H1 (cell line): ENCODE results near the gene PROX2. TPM values are rescaled to one million over a fixed set of nuclear protein-coding genes. Genes with fewer than 3 reads are reported as not detected.

ENCODE experiments used
- CTCF ChIA-PET: fragments of 300-600 bp; sonication (Branson Sonifier 250); formaldehyde crosslinking; loops from one replicate; lab custom pipeline; 2021; ENCODE audit not compliant: partially characterized antibody; lab: Charles Lee
- POLR2A ChIA-PET: fragments of 300-600 bp; sonication (Branson Sonifier 250); formaldehyde crosslinking; loops from one replicate; lab custom pipeline; 2021; ENCODE audit warnings: inconsistent platforms; ENCODE audit not compliant: partially characterized antibody; lab: Charles Lee
- DNase-seq, 2 experiments: peaks; one replicate each; pipeline versions ENCODE4 v3.0.0 to v3.0.0-alpha.2; 2010 to 2022; ENCODE audit warnings: low spot score in 2 of 2, low read depth in 1 of 2, mixed read lengths in 1 of 2
- FAIRE-seq: peaks from 2 replicates; lab custom pipeline; 2011; peaks lifted over from hg19 to GRCh38; lab: Jason Lieb, UNC
- H2AFZ ChIP-seq: 2 replicates; pipeline ENCODE4 v1.8.1; 2012; ENCODE audit warnings: low read length, inconsistent platforms
- H2AK5ac ChIP-seq: 2 replicates; pipeline ENCODE4 v1.6.1; 2013; ENCODE audit warnings: low read depth, low read length
- H2BK120ac ChIP-seq: replicated peaks from 2 replicates; pipeline ENCODE3; 2013; ENCODE audit warnings: low read depth, low read length, inconsistent platforms
- H2BK12ac ChIP-seq: 2 replicates; pipeline ENCODE4 v1.6.1; 2013; ENCODE audit warnings: low read depth, low read length
- H2BK15ac ChIP-seq: 2 replicates; pipeline ENCODE4 v1.6.1; 2013; ENCODE audit warnings: low read length
- H2BK20ac ChIP-seq: 2 replicates; pipeline ENCODE4 v1.6.1; 2013; ENCODE audit warnings: low read length
- H2BK5ac ChIP-seq: 2 replicates; pipeline ENCODE4 v1.6.1; 2013; ENCODE audit warnings: low read depth, low read length
- H3K14ac ChIP-seq: 2 replicates; pipeline ENCODE4 v1.6.1; 2013; ENCODE audit warnings: inconsistent platforms; ENCODE audit not compliant: insufficient read length
- H3K18ac ChIP-seq: 2 replicates; pipeline ENCODE4 v1.6.1; 2013; ENCODE audit warnings: low read length; ENCODE audit errors: extremely low read depth
- H3K23ac ChIP-seq: 2 replicates; pipeline ENCODE4 v1.6.1; 2013; ENCODE audit warnings: inconsistent platforms; ENCODE audit not compliant: insufficient read length
- H3K23me2 ChIP-seq: 2 replicates; pipeline ENCODE4 v1.6.1; 2013; ENCODE audit warnings: low read depth, low read length
- H3K27ac ChIP-seq: 2 replicates; pipeline ENCODE4 v1.6.1; 2011; ENCODE audit warnings: low read depth, low read length, inconsistent platforms
- H3K27me3 ChIP-seq, 4 experiments: replicated peaks in 1 of 4; 1 replicate in 1 of 4; 2 replicates in 3 of 4; pipeline versions ENCODE4 v1.6.1 to v1.8.1; 2011 to 2013; ENCODE audit warnings: low read length in 3 of 4, mild to moderate bottlenecking in 3 of 4, inconsistent platforms in 2 of 4, mixed read lengths in 2 of 4, moderate library complexity in 1 of 4; ENCODE audit not compliant: control insufficient read depth in 3 of 4, insufficient read depth in 3 of 4; ENCODE audit errors: extremely low read depth in 1 of 4
- H3K36me3 ChIP-seq, 4 experiments: 2 replicates each; pipeline versions ENCODE4 v1.6.1 to v1.8.1; 2011 to 2013; ENCODE audit warnings: mild to moderate bottlenecking in 4 of 4, low read length in 3 of 4, moderate library complexity in 2 of 4, control low read depth in 1 of 4, inconsistent platforms in 1 of 4; ENCODE audit not compliant: insufficient read depth in 4 of 4, control insufficient read depth in 2 of 4
- H3K4ac ChIP-seq: replicated peaks from 2 replicates; pipeline ENCODE3; 2013; ENCODE audit warnings: low read length, low read depth, mixed read lengths, inconsistent platforms; ENCODE audit not compliant: insufficient read length
- H3K4me1 ChIP-seq, 4 experiments: replicated peaks in 1 of 4; 1 replicate in 1 of 4; 2 replicates in 3 of 4; pipeline versions ENCODE4 v1.6.1 to v1.8.1; 2011 to 2013; ENCODE audit warnings: low read length in 3 of 4, inconsistent platforms in 2 of 4, mixed read lengths in 1 of 4; ENCODE audit not compliant: insufficient read depth in 4 of 4, control insufficient read depth in 3 of 4
- H3K4me2 ChIP-seq, 2 experiments: 2 replicates each; pipeline versions ENCODE4 v1.6.1 to v1.8.1; 2011 to 2013; ENCODE audit warnings: low read depth in 2 of 2, low read length in 2 of 2, control low read depth in 1 of 2, inconsistent platforms in 1 of 2, mild to moderate bottlenecking in 1 of 2; ENCODE audit not compliant: insufficient read depth in 1 of 2
- H3K4me3 ChIP-seq, 4 experiments: fragments of 200-600, 300-600 bp in 1 of 4; sonication (generic), shearing (Covaris generic), sonication (Bioruptor Twin) in 1 of 4; 2 replicates each; pipeline versions ENCODE4 v1.5.1 to v1.8.1; 2011 to 2016; ENCODE audit warnings: low read length in 4 of 4, low read depth in 3 of 4, control low read depth in 2 of 4, inconsistent platforms in 2 of 4, mild to moderate bottlenecking in 2 of 4, mixed read lengths in 1 of 4, moderate library complexity in 1 of 4; ENCODE audit not compliant: insufficient read depth in 2 of 4; ENCODE audit errors: extremely low read depth in 1 of 4
- H3K56ac ChIP-seq: replicated peaks from 2 replicates; pipeline ENCODE3; 2013; ENCODE audit warnings: low read depth, mild to moderate bottlenecking, mixed read lengths, low read length, inconsistent platforms; ENCODE audit not compliant: insufficient read length
- H3K79me1 ChIP-seq: 2 replicates; pipeline ENCODE4 v1.6.1; 2013; ENCODE audit warnings: low read depth, low read length, control low read depth
- H3K79me2 ChIP-seq, 2 experiments: 2 replicates each; pipeline versions ENCODE4 v1.6.1 to v1.8.1; 2012 to 2013; ENCODE audit warnings: low read length in 2 of 2, mild to moderate bottlenecking in 2 of 2, inconsistent platforms in 1 of 2; ENCODE audit not compliant: insufficient read depth in 2 of 2, control insufficient read depth in 1 of 2
- H3K9ac ChIP-seq, 4 experiments: replicated peaks in 1 of 4; 1 replicate in 1 of 4; 2 replicates in 3 of 4; pipeline versions ENCODE4 v1.6.1 to v1.8.1; 2011 to 2013; ENCODE audit warnings: low read depth in 3 of 4, low read length in 3 of 4, control low read depth in 2 of 4, mild to moderate bottlenecking in 2 of 4, moderate library complexity in 2 of 4, inconsistent platforms in 1 of 4; ENCODE audit errors: extremely low read depth in 1 of 4
- H3K9me3 ChIP-seq, 2 experiments: 2 replicates each; pipeline versions ENCODE4 v1.6.1 to v1.8.1; 2012 to 2013; ENCODE audit warnings: mild to moderate bottlenecking in 2 of 2, moderate library complexity in 2 of 2, control low read depth in 1 of 2, inconsistent platforms in 1 of 2, low read depth in 1 of 2, low read length in 1 of 2, mixed read lengths in 1 of 2; ENCODE audit not compliant: insufficient read depth in 2 of 2
- H4K20me1 ChIP-seq, 2 experiments: replicated peaks in 1 of 2; 2 replicates each; pipeline versions ENCODE3 to v1.8.1; 2011 to 2013; ENCODE audit warnings: inconsistent platforms in 2 of 2, low read length in 2 of 2, mild to moderate bottlenecking in 1 of 2; ENCODE audit not compliant: insufficient read depth in 2 of 2, control insufficient read depth in 1 of 2
- H4K5ac ChIP-seq: 2 replicates; pipeline ENCODE4 v1.6.1; 2013; ENCODE audit warnings: low read length, low read depth, mixed read lengths, inconsistent platforms; ENCODE audit not compliant: insufficient read length
- H4K8ac ChIP-seq: 2 replicates; pipeline ENCODE4 v1.8.0; 2013; ENCODE audit warnings: mild to moderate bottlenecking, moderate library complexity, low read length, inconsistent platforms; ENCODE audit not compliant: insufficient read depth; ENCODE audit errors: extremely low read depth
- H4K91ac ChIP-seq: replicated peaks from 2 replicates; pipeline ENCODE3; 2013; ENCODE audit warnings: low read length, mixed read lengths, inconsistent platforms; ENCODE audit not compliant: insufficient read length
- CBX8 ChIP-seq: fragments of 300-800, 300-1000 bp; sonication (generic); IDR thresholded peaks from 2 replicates; pipeline ENCODE4 v1.7.1; 2016; ENCODE audit warnings: low read depth, low read length, borderline replicate concordance
- CTBP2 ChIP-seq: IDR thresholded peaks from 2 replicates; pipeline ENCODE4 v1.7.0; 2011; ENCODE audit warnings: borderline replicate concordance, mild to moderate bottlenecking, moderate library complexity, mixed read lengths, low read length; ENCODE audit not compliant: insufficient read depth, insufficient read length
- HDAC2 ChIP-seq, 2 experiments: fragments of 300-600 bp in 1 of 2; sonication (generic) in 1 of 2; IDR thresholded peaks; 2 replicates each; pipeline ENCODE4 v1.6.1; 2011 to 2012; ENCODE audit warnings: low read depth in 2 of 2, low read length in 2 of 2, mild to moderate bottlenecking in 2 of 2, moderate library complexity in 2 of 2, borderline replicate concordance in 1 of 2, inconsistent platforms in 1 of 2
- KDM1A ChIP-seq: fragments of 200-600, 300-600 bp; sonication (generic); IDR thresholded peaks from 2 replicates; pipeline ENCODE4 v1.7.1; 2016; ENCODE audit warnings: mild to moderate bottlenecking, low read length, borderline replicate concordance
- KDM5A ChIP-seq: fragments of 200-600 bp; IDR thresholded peaks from 2 replicates; pipeline ENCODE4 v1.7.1; 2012; ENCODE audit warnings: mild to moderate bottlenecking, low read length, inconsistent platforms, mixed read lengths
- POU5F1 ChIP-seq: IDR thresholded peaks from 2 replicates; pipeline ENCODE4 v1.6.1; 2011; ENCODE audit warnings: low read depth, mild to moderate bottlenecking, low read length, moderate library complexity
- RAD21 ChIP-seq, 2 experiments: IDR thresholded peaks in 1 of 2; conservative IDR thresholded peaks in 1 of 2; 2 replicates each; pipeline ENCODE4 v1.6.1; 2011; ENCODE audit warnings: low read depth in 2 of 2, low read length in 2 of 2, improper control_type of control experiment in 1 of 2, inconsistent platforms in 1 of 2, mild to moderate bottlenecking in 1 of 2, moderate library complexity in 1 of 2
- RFX5 ChIP-seq: IDR thresholded peaks from 2 replicates; pipeline ENCODE4 v1.6.1; 2011; ENCODE audit warnings: low read depth, low read length, improper control_type of control experiment, borderline replicate concordance
- RNF2 ChIP-seq: fragments of 200-900, 300-1000 bp; sonication (generic); IDR thresholded peaks from 2 replicates; pipeline ENCODE4 v1.7.1; 2016; ENCODE audit warnings: borderline replicate concordance, low read depth, mild to moderate bottlenecking, antibody characterized with exemption, low read length; ENCODE audit not compliant: poor library complexity, severe bottlenecking; ENCODE audit errors: missing control alignments
- SP1 ChIP-seq: IDR thresholded peaks from 2 replicates; pipeline ENCODE4 v1.6.1; 2011; ENCODE audit warnings: low read depth, low read length
- SP2 ChIP-seq: IDR thresholded peaks from 2 replicates; pipeline ENCODE4 v1.6.1; 2012; ENCODE audit warnings: mild to moderate bottlenecking, low read length, inconsistent platforms
- SRF ChIP-seq: IDR thresholded peaks from 2 replicates; pipeline ENCODE4 v1.6.1; 2011; ENCODE audit warnings: mild to moderate bottlenecking, low read depth, low read length, moderate library complexity
- SUZ12 ChIP-seq: fragments of 200-600 bp; sonication (generic); IDR thresholded peaks from 2 replicates; pipeline ENCODE4 v1.6.1; 2012; ENCODE audit warnings: mild to moderate bottlenecking, inconsistent platforms, low read length, moderate library complexity, mixed read lengths
- polyA plus RNA-seq, 7 experiments: library from polyadenylated mRNA; depleted of rRNA in 3 of 7; stranded (reverse) in 5 of 7; unstranded in 2 of 7; fragments of >200 nt in 5 of 7; fragments of 200-250 nt in 2 of 7; gene quantifications; 1 replicate in 5 of 7; 2 replicates in 1 of 7; 4 replicates in 1 of 7; pipeline versions ENCODE4 v1.2.1 to v1.2.3, GENCODE V29; 2011 to 2013; ENCODE audit warnings: missing spikeins in 2 of 7, mixed read lengths in 2 of 7
- total RNA-seq: library from RNA; stranded (reverse); fragmentation: NEBNext Ultra II Directional; extraction: Animal tissue kit (Norgen Biotek cat#: 25700); gene quantifications from 2 replicates; pipeline ENCODE4 v1.2.1, GENCODE V29; 2021

The PROX2 gene
- total and polyA plus RNA-seq, 2 of the 8 experiments (the other 6 are each of a cell fraction or from before 2014, with no cell fraction given) = 0.03 TPM; not detected in 1

DNA sequence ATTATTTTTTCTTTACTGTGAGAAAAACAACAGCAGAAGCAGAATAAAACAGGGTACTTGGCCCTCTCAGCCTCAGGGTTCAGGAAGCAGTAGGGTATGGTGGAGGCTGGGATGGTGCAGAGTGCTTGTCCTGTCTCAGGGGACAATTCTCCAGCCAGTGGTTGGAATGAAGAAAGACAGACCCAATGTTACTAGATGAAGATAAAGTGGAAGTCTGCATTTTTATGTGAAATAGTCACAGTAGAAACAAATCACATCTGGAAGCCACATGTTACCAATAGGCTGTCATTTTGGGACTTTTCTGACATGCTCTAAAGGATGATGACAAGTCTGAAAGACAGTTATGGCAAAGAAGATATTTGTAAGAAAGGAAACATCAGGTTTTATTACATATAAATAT lies 32.3 kb downstream of the PROX2 start:
- Histone ChIP-seq H4K20me1 (no peaks in the 10 kb centered on the region), H2AFZ (no peak overlapping the region), H2BK20ac (no peak overlapping the region), H3K27me3 (no peaks in the 10 kb centered on the region), H4K91ac (no peak overlapping the region), H3K56ac (no peak overlapping the region), H2BK12ac (no peak overlapping the region), H3K36me3 (peaks cover 0 to 5% (median 2%) of the 10 kb centered on the region in 4 experiments; a peak in 1 of 8 replicates), H3K79me1 (no peaks in the 10 kb centered on the region), H3K9me3 (no peaks in the 10 kb centered on the region), H3K18ac (no peak overlapping the region), H2AK5ac (no peak overlapping the region), H3K9ac (no peak overlapping the region), H3K4me1 (no peaks in the 10 kb centered on the region), H3K23me2 (no peaks in the 10 kb centered on the region), H3K4ac (no peak overlapping the region), H2BK15ac (no peak overlapping the region), H3K4me3 (no peak overlapping the region), H3K4me2 (no peak overlapping the region), H3K79me2 (no peaks in the 10 kb centered on the region), H4K5ac (no peak overlapping the region), H3K14ac (no peak overlapping the region), H4K8ac (no peak overlapping the region), H2BK5ac (no peak overlapping the region), H3K27ac (no peak overlapping the region), H2BK120ac (no peak overlapping the region), H3K23ac (no peak overlapping the region)
- POLR2A ChIA-PET = no interaction called here
- DNase-seq (no peak), FAIRE-seq (no peak)
- TF ChIP-seq SP1 (no peak), CTBP2 (no peak), SRF (no peak), RAD21 (IDR thresholded peaks at IDR 0.05 in 1 of 2, conservative IDR thresholded peaks at IDR 0.05 in 1 of 2; ENCODE audit: low read depth in 2 of 2, low read length in 2 of 2) (no peak), SUZ12 (no peak), RFX5 (no peak), SP2 (no peak), KDM5A (no peak), RNF2 (no peak), KDM1A (no peak), CBX8 (no peak), HDAC2 (IDR thresholded peaks at IDR 0.05; ENCODE audit: borderline replicate concordance in 1 of 2, low read depth in 2 of 2, low read length in 2 of 2) (no peak), POU5F1 (no peak)
- CTCF ChIA-PET = interaction anchor here (1.2 kb wide), 1 partner anchor 101 kb away, joined by 3 read pairs; no protein-coding TSS in a partner anchor
